ENCODE results near the gene ZFAND6.

DNA sequence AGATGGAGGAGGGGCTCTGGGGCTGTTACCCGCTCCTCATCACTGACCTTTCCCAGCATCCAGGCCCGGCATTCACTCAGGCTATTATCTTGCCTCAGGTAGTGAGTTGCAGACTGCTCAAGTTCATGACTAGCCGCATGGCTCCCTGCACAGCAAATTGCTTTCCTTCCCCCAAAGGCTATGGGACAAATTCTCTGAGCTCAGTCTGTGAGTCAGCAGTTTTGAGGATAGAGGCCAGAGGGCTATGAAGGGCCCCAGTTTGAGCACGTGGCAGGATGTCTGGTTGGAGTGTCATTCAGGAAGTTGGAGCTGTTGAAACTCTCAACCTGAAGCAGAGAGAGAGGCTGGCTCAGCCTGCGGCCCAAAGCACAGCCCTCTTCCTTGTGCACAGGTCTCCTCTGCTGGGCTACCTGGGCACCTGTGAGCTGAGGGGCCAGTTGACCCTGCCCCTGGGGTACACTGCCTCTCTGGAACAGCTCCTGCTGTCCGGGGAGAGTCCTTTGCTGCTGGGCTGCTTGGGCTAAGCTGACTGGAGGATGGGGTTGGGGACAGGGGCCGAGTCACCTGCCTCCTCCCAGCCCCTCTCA, 101.2 kb downstream of the ZFAND6 start:
- TF ChIP-seq, protein P1, sequence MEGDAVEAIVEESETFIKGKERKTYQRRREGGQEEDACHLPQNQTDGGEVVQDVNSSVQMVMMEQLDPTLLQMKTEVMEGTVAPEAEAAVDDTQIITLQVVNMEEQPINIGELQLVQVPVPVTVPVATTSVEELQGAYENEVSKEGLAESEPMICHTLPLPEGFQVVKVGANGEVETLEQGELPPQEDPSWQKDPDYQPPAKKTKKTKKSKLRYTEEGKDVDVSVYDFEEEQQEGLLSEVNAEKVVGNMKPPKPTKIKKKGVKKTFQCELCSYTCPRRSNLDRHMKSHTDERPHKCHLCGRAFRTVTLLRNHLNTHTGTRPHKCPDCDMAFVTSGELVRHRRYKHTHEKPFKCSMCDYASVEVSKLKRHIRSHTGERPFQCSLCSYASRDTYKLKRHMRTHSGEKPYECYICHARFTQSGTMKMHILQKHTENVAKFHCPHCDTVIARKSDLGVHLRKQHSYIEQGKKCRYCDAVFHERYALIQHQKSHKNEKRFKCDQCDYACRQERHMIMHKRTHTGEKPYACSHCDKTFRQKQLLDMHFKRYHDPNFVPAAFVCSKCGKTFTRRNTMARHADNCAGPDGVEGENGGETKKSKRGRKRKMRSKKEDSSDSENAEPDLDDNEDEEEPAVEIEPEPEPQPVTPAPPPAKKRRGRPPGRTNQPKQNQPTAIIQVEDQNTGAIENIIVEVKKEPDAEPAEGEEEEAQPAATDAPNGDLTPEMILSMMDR (conservative IDR thresholded peaks at IDR 0.05 in 1 of 2, IDR thresholded peaks at IDR 0.05 in 1 of 2; ENCODE audit: low read depth in 1 of 2, low read length in 2 of 2), result no peak
- no peak for TF ChIP-seq EZH2 (IDR thresholded peaks at IDR 0.05; ENCODE audit: low read length, missing control alignments)
